HG03571 (cell line): ENCODE results near the gene SPINT3.

ENCODE experiments used
- ATAC-seq: cut with Tn5 transposase; IDR thresholded peaks from one replicate; pipeline ENCODE4 v1.9.1; 2021; ENCODE audit not compliant: unreplicated experiment

SPINT3 gene

DNA sequence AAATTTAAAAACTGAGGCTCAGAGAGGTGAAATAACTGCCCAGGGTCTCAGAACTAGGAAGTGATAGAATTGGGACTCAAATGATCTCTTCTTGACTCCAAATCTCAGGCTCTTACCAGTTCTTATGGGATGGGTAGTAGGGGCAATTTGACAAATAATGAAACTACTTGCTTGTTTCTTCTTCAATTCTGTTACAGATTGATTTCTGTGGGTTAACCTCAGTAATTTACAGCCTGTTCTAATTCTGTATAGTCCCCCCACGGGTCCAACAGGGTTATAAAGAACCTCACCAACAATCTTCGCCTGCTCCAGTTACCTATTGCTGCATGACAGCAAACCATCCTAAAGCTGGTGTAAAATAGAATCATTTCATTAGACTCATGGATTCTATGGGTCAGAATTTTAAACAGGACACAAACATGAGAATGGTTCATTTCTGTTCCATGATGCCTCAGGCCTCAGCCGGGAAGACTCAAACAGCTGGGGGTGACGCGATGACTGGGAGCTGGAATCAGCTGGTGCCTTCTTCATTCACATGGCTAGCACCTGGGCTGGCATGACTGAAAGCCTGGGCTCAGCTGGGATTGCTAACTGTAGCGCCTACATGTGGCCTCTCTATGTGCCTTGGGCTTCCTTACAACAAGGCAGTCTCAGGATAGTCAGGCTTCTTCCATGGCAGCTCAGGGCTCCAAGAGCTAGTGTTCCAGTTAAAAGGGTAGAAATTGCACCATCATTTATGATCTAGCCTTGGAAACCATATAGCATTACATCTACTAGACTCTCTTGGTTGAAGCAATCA lies 52.5 kb downstream of the SPINT3 start:
- no peak for ATAC-seq
